Measurements from ENCODE around the gene OSBPL5. TPM values are rescaled to one million over a fixed set of nuclear protein-coding genes. Genes with fewer than 3 reads are reported as not detected.

The OSBPL5 gene
- total RNA-seq, 1 donor from 2014 or later = 92.0 TPM

DNA sequence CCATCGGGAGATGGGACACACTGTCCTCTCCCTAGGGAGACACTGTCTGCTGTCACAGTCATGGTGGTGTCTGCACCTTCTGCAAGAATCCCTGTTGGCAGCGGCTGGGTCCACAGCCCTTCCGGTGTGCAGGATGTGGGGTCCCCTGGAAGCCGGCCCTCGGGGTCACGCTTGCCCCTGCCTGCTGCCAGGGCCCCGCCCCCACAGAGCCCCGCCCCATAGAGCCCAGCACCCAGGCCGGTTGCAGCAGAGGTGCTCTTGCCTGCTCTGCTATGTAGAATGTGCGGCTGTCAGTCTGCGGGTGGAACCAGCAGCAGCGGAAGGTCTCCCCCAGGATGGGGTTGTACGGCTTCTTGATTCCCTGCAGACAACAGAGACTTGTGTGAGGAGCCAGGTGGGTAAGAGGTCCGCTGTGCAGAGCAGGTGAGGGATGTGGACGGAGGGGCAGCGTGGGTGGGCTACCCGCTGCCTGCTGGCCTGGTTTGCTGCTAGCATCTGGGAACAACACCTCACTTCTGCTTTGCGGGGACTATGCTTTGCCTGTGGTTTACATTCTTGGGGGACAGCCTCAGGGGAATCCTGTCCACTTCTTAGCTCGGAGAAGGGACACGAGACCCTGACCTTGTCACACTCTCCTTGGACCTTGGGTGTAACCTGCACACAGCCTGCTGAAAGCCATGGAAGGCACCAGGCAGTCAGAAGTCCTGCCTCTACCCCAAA, 63.0 kb downstream of the OSBPL5 start:
- no peaks in the 10 kb centered on the region for H3K27me3 ChIP-seq
- no peaks in the 10 kb centered on the region for H3K9me3 ChIP-seq
- DNase-seq (ENCODE audit: low spot score in 2 of 2) = peak in 1 of 2 donors; percentile 3
- intact Hi-C loops (cut with DNase I) = no loop called here
- peaks cover 64 to 74% of the 10 kb centered on the region in 2 donors for H3K36me3 ChIP-seq
- H3K27ac ChIP-seq = no peak overlapping the region
- no peak overlapping the region for H3K4me3 ChIP-seq
- no peaks in the 10 kb centered on the region for H3K4me1 ChIP-seq
- TF ChIP-seq, protein P1, sequence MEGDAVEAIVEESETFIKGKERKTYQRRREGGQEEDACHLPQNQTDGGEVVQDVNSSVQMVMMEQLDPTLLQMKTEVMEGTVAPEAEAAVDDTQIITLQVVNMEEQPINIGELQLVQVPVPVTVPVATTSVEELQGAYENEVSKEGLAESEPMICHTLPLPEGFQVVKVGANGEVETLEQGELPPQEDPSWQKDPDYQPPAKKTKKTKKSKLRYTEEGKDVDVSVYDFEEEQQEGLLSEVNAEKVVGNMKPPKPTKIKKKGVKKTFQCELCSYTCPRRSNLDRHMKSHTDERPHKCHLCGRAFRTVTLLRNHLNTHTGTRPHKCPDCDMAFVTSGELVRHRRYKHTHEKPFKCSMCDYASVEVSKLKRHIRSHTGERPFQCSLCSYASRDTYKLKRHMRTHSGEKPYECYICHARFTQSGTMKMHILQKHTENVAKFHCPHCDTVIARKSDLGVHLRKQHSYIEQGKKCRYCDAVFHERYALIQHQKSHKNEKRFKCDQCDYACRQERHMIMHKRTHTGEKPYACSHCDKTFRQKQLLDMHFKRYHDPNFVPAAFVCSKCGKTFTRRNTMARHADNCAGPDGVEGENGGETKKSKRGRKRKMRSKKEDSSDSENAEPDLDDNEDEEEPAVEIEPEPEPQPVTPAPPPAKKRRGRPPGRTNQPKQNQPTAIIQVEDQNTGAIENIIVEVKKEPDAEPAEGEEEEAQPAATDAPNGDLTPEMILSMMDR (IDR thresholded peaks at IDR 0.05) = no peak

GRCh38 chr11:3099178-3099577, 65.9 kb downstream of the OSBPL5 start:
- no peak overlapping the region for H3K27ac ChIP-seq
- TF ChIP-seq, protein P1 (IDR thresholded peaks at IDR 0.05) = no peak

DNA sequence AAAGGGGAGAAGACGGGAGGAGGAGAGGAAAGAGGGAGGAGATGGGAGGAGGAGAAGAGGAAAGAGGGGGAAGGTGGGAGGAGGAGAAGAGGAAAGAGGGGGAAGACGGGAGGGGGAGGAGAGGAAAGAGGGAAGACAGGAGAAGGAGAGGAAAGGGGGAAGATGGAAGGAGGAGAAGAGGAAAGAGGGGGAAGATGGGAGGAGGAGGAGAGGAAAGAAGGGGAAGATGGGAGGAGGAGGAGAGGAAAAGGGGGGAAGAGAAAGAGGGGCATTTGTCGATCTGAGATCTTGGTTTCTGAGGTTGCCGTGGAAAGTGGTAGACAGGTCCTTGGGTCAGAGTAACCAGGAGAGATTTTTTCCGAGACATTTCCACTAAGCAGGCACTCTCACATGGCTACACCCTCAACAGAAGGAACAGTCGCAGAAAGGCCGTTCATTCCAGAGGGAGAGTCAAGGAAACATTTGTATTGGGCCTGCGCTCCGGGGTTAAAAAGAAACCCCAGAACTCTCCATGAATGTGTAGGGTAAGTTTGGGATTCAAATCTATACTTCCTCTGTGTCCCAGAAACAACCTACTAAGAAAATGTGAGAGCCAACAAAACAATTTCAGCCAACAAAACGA, 68.1 kb downstream of the OSBPL5 start:
- TF ChIP-seq, protein P1 (IDR thresholded peaks at IDR 0.05) = no peak
- intact Hi-C loops (cut with DNase I) = no loop called here
- no peak for DNase-seq (ENCODE audit: low spot score in 2 of 2)
- Histone ChIP-seq H3K4me1 (peaks cover 0 to 3% of the 10 kb centered on the region in 2 donors), H3K9me3 (no peaks in the 10 kb centered on the region), H3K4me3 (no peak overlapping the region), H3K36me3 (peaks cover 43 to 54% of the 10 kb centered on the region in 2 donors), H3K27ac (no peak overlapping the region), H3K27me3 (no peaks in the 10 kb centered on the region)

More at GRCh38 chr11:3099178-3099577, 65.9 kb downstream of the OSBPL5 start:
- intact Hi-C loops (cut with DNase I) = no loop called here
- Histone ChIP-seq H3K27me3 (no peaks in the 10 kb centered on the region), H3K9me3 (no peaks in the 10 kb centered on the region), H3K4me1 (peaks cover 0 to 3% of the 10 kb centered on the region in 2 donors), H3K36me3 (peaks cover 42 to 53% of the 10 kb centered on the region in 2 donors), H3K4me3 (no peak overlapping the region)
- DNase-seq (ENCODE audit: low spot score in 2 of 2) = no peak

DNA sequence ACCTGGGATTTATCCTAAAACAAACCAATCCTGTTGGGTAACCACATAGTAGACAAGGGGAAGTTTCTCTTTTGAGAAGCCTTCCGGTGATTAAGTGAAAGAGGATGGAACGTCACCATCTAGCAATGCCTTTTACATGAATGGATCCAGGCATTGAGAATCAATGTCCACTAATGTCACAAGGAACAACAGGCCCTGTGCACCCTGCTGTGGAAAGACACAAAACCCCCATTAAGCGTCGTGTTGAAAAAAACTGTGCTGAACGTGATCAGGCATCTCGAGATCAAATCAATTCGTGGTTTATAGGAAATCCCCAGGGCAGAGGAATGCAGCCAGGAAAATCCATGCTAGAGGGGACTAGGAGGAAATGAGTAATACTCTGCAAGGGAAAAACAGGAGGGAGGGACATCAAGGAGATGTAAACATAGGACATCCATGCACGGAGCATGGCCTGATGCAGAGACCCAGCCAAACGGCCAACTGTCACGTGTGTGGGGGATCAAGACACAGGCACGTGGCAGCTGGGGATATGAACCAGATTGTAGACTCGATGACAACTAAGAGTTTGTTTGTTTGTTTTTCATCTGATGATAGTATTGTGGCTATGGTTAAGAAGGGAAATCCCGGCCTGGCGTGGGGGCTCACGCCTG, 69.3 kb downstream of the OSBPL5 start:
- H3K27me3 ChIP-seq = no peaks in the 10 kb centered on the region
- intact Hi-C loops (cut with DNase I) = no loop called here
- H3K9me3 ChIP-seq = no peaks in the 10 kb centered on the region
- DNase-seq (ENCODE audit: low spot score in 2 of 2) = peak in 1 of 2 donors; percentile 7
- H3K27ac ChIP-seq = peak overlapping the region in 1 of 2 donors; percentile 45
- peaks cover 0 to 3% of the 10 kb centered on the region in 2 donors for H3K4me1 ChIP-seq
- peaks cover 35 to 53% of the 10 kb centered on the region in 2 donors for H3K36me3 ChIP-seq
- H3K4me3 ChIP-seq = no peak overlapping the region
- TF ChIP-seq, protein P1 (IDR thresholded peaks at IDR 0.05) = no peak

- peaks cover 0 to 3% of the 10 kb centered on the region in 2 donors for H3K4me1 ChIP-seq
- H3K27ac ChIP-seq = no peak overlapping the region
- no peaks in the 10 kb centered on the region for H3K9me3 ChIP-seq
- H3K4me3 ChIP-seq = no peak overlapping the region
- no peaks in the 10 kb centered on the region for H3K27me3 ChIP-seq
- H3K36me3 ChIP-seq = peaks cover 35 to 57% of the 10 kb centered on the region in 2 donors
- no peak for DNase-seq (ENCODE audit: low spot score in 2 of 2)
- intact Hi-C loops (cut with DNase I) = loop anchor here (5.0 kb wide), 1 partner anchor 37 kb away; the partner anchor contains the start of gene CARS1
- TF ChIP-seq, protein P1 (IDR thresholded peaks at IDR 0.05) = no peak
Measured at GRCh38 chr11:3094223-3094824, 70.8 kb downstream of the OSBPL5 start.
